DND-41 (cell line): ENCODE data around the gene LY6G6C.

Experiments used
- ATAC-seq: fragments of 200-7000 bp; cut with Tn5 transposase; 3 replicates; pipeline ENCODE4 v1.9.1; 2021; ENCODE audit warnings: low read depth; ENCODE audit not compliant: insufficient read depth
- DNase-seq: peaks from one replicate; pipeline ENCODE4 v3.0.0-alpha.2; 2020
- H2AFZ ChIP-seq: 2 replicates; pipeline ENCODE4 v1.6.0; 2012; ENCODE audit warnings: low read depth, low read length
- H3K27ac ChIP-seq: 2 replicates; pipeline ENCODE4 v1.5.1; 2012; ENCODE audit warnings: low read length, inconsistent platforms
- H3K27me3 ChIP-seq: fragments of 200-600 bp; sonication (generic); 2 replicates; pipeline ENCODE4 v1.6.0; 2012; ENCODE audit warnings: low read length, mild to moderate bottlenecking, inconsistent platforms; ENCODE audit not compliant: insufficient read depth, poor library complexity
- H3K36me3 ChIP-seq: 2 replicates; pipeline ENCODE4 v1.5.1; 2012; ENCODE audit warnings: low read length, inconsistent platforms; ENCODE audit not compliant: insufficient read depth
- H3K4me1 ChIP-seq: 2 replicates; pipeline ENCODE4 v1.5.1; 2012; ENCODE audit warnings: mild to moderate bottlenecking, low read length; ENCODE audit not compliant: insufficient read depth
- H3K4me2 ChIP-seq: 2 replicates; pipeline ENCODE4 v1.6.0; 2012; ENCODE audit warnings: mild to moderate bottlenecking, moderate library complexity, low read length, inconsistent platforms; ENCODE audit not compliant: insufficient read depth
- H3K4me3 ChIP-seq, 2 experiments: fragments of 200-600 bp in 1 of 2; shearing (Covaris generic) in 1 of 2; 2 replicates each; pipeline ENCODE4 v1.5.1; 2012 to 2016; ENCODE audit warnings: inconsistent platforms in 2 of 2, low read length in 2 of 2, mild to moderate bottlenecking in 2 of 2, low read depth in 1 of 2, moderate library complexity in 1 of 2
- H3K79me2 ChIP-seq: 2 replicates; pipeline ENCODE4 v1.6.0; 2012; ENCODE audit warnings: low read length, inconsistent platforms; ENCODE audit not compliant: insufficient read depth
- H3K9ac ChIP-seq: 2 replicates; pipeline ENCODE4 v1.6.0; 2012; ENCODE audit warnings: low read depth, mild to moderate bottlenecking, inconsistent platforms, low read length, moderate library complexity
- H3K9me3 ChIP-seq: 2 replicates; pipeline ENCODE4 v1.5.1; 2012; ENCODE audit warnings: low read length, moderate library complexity, mild to moderate bottlenecking, inconsistent platforms; ENCODE audit not compliant: insufficient read depth, severe bottlenecking
- H4K20me1 ChIP-seq: 2 replicates; pipeline ENCODE4 v1.6.0; 2012; ENCODE audit warnings: low read length; ENCODE audit not compliant: insufficient read depth
- EZH2 ChIP-seq: IDR thresholded peaks from 3 replicates; pipeline ENCODE4 v1.6.1; 2012; ENCODE audit warnings: borderline replicate concordance, low read depth, mild to moderate bottlenecking, moderate library complexity, low read length, inconsistent platforms; ENCODE audit not compliant: severe bottlenecking
- TF ChIP-seq, protein P1 (sequence below): IDR thresholded peaks from 2 replicates; pipeline ENCODE4 v1.5.1; 2012; ENCODE audit warnings: borderline replicate concordance, low read length, moderate library complexity, mild to moderate bottlenecking; ENCODE audit not compliant: poor library complexity, severe bottlenecking; ENCODE audit errors: extremely low read depth

LY6G6C gene

DNA sequence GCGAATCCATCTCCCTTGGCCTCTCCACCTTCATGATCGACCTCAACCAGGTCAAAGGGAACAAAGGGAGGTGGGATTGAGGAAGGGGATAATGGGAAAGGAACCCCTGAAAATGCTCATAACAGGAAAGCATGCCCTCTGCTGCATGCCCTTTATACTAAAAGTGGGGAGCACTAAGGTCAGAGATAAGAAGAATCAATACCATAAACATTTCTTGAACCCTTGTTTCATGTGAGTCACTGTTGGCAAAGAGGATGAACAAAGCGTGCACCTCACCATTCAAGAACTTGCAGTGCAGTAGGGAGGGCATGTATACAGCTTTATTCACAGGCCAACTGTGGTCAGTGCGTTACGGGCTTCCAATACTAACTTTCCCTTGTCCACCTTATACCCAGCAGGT is 39.2 kb upstream of the LY6G6C start:
- H3K36me3 ChIP-seq: peaks cover 72% of the 10 kb centered on the region
- no peak overlapping the region for H3K27ac ChIP-seq
- TF ChIP-seq, protein P1, sequence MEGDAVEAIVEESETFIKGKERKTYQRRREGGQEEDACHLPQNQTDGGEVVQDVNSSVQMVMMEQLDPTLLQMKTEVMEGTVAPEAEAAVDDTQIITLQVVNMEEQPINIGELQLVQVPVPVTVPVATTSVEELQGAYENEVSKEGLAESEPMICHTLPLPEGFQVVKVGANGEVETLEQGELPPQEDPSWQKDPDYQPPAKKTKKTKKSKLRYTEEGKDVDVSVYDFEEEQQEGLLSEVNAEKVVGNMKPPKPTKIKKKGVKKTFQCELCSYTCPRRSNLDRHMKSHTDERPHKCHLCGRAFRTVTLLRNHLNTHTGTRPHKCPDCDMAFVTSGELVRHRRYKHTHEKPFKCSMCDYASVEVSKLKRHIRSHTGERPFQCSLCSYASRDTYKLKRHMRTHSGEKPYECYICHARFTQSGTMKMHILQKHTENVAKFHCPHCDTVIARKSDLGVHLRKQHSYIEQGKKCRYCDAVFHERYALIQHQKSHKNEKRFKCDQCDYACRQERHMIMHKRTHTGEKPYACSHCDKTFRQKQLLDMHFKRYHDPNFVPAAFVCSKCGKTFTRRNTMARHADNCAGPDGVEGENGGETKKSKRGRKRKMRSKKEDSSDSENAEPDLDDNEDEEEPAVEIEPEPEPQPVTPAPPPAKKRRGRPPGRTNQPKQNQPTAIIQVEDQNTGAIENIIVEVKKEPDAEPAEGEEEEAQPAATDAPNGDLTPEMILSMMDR: no peak
- TF ChIP-seq EZH2: no peak
- H3K4me1 ChIP-seq: no peaks in the 10 kb centered on the region
- H4K20me1 ChIP-seq: peaks cover 4% of the 10 kb centered on the region; the same call in 1 of the 2 replicates
- no peak overlapping the region for H3K4me2 ChIP-seq
- H3K79me2 ChIP-seq: no peaks in the 10 kb centered on the region
- H3K9ac ChIP-seq: no peak overlapping the region
- DNase-seq (no peak), ATAC-seq (no peak)
- H2AFZ ChIP-seq: no peak overlapping the region
- H3K4me3 ChIP-seq: no peak overlapping the region
- no peaks in the 10 kb centered on the region for H3K27me3 ChIP-seq
- H3K9me3 ChIP-seq: no peaks in the 10 kb centered on the region

DNA sequence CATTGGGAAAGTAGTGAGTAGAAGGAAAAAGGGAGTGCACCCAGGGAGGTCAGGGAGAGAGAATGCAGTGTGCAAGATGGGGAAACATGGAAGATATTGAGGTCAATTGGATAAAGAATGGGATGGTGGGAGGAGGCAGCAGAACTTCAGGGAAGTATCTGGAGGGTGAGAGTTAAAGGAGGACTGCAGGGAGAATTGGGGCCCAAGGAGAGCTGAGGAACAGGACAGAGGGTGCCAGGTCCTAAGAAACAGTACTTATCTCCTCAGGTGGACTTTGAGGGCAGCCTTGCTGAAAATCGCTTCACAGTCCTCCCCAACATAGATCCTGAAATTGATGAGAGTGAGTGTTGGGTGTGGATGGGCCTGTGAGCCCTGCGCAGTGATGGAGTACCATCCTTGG is 36.7 kb upstream of the LY6G6C start:
- H2AFZ ChIP-seq: no peak overlapping the region
- no peaks in the 10 kb centered on the region for H3K27me3 ChIP-seq
- H3K4me3 ChIP-seq: no peak overlapping the region
- no peaks in the 10 kb centered on the region for H3K79me2 ChIP-seq
- H3K27ac ChIP-seq: no peak overlapping the region; the same call in 1 of the 2 replicates
- no peak for ATAC-seq
- no peak overlapping the region for H3K9ac ChIP-seq
- H3K4me1 ChIP-seq: no peaks in the 10 kb centered on the region
- TF ChIP-seq EZH2: no peak
- TF ChIP-seq, protein P1: no peak
- H4K20me1 ChIP-seq: peaks cover under 1% of the 10 kb centered on the region; the same call in 1 of the 2 replicates
- no peak overlapping the region for H3K4me2 ChIP-seq
- DNase-seq: no peak
- peaks cover 65% of the 10 kb centered on the region for H3K36me3 ChIP-seq
- no peaks in the 10 kb centered on the region for H3K9me3 ChIP-seq

DNA sequence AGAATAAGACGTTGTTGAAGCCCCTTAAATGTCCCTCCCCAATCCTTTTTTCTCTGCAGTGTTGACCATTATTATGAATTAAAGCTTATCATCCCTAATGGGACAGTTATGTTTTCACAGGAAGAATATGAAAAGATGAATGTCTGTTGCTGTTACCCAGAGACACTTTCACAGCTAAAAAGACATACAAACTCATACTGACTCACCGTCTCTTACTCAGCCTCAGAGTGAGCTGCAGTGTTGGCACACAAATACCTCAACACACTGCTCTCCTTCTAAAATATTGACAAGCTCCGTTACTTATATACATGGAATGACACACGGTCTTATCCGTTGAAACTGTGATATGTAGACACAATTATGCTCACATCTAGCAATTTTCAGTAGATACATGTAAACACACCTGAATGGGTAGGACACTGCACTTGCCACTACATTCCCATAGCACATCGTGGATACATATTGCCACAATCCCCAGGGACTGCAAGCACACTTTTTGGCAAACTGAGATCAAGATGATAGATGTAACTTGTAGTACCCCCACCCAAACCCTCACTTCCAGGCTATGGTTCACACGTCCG is 31.3 kb upstream of the LY6G6C start:
- DNase-seq: no peak
- Histone ChIP-seq H3K27ac (no peak overlapping the region), H2AFZ (no peak overlapping the region)

More for the DNA sequence above, 31.3 kb upstream of the LY6G6C start:
- no peak overlapping the region for H3K4me3 ChIP-seq
- no peaks in the 10 kb centered on the region for H3K9me3 ChIP-seq
- no peaks in the 10 kb centered on the region for H3K27me3 ChIP-seq
- no peaks in the 10 kb centered on the region for H3K4me1 ChIP-seq
- H3K79me2 ChIP-seq: no peaks in the 10 kb centered on the region
- peaks cover 30% of the 10 kb centered on the region for H3K36me3 ChIP-seq
- ATAC-seq: no peak; the same call in 2 of the 3 replicates
- no peak overlapping the region for H3K4me2 ChIP-seq
- no peaks in the 10 kb centered on the region for H4K20me1 ChIP-seq
- TF ChIP-seq, protein P1: no peak
- no peak for TF ChIP-seq EZH2
- no peak overlapping the region for H3K9ac ChIP-seq
